HG02981 (cell line): ENCODE data around the gene ST3GAL2.

Experiments used
- ATAC-seq: cut with Tn5 transposase; IDR thresholded peaks from one replicate; pipeline ENCODE4 v1.9.1; 2021; ENCODE audit warnings: mild to moderate bottlenecking, moderate library complexity; ENCODE audit not compliant: unreplicated experiment

ST3GAL2 gene

GRCh38 chr16:70438969-70439862, at the start of gene ST3GAL2:
Gene ST3GAL2 (minus strand): TSS chr16:70439100. CDS start chr16:70398530, 40,570 bp downstream.
- ATAC-seq: peak; percentile 89

GRCh38 chr16:70484867-70485266, 46.0 kb upstream of the ST3GAL2 start:
- no peak for ATAC-seq

- ATAC-seq: no peak
These were observed 44.5 kb upstream of the ST3GAL2 start for GRCh38 chr16:70483426-70483825.

- ATAC-seq: no peak
These were observed 43.7 kb upstream of the ST3GAL2 start for GRCh38 chr16:70482624-70483023.

GRCh38 chr16:70481929-70482536, 43.1 kb upstream of the ST3GAL2 start:
- ATAC-seq: no peak

- ATAC-seq: no peak
These were observed 41.5 kb upstream of the ST3GAL2 start for GRCh38 chr16:70480127-70481105.

- no peak for ATAC-seq
These were observed 40.0 kb upstream of the ST3GAL2 start for GRCh38 chr16:70478912-70479341.

- no peak for ATAC-seq
These were observed 39.3 kb upstream of the ST3GAL2 start for GRCh38 chr16:70478169-70478568.

GRCh38 chr16:70476272-70477020, 37.5 kb upstream of the ST3GAL2 start:
- peak; percentile 89 for ATAC-seq

GRCh38 chr16:70475054-70475871, 36.4 kb upstream of the ST3GAL2 start:
- ATAC-seq: no peak

- no peak for ATAC-seq
These were observed 35.6 kb upstream of the ST3GAL2 start for GRCh38 chr16:70474320-70475053.

GRCh38 chr16:70473446-70474319, 34.8 kb upstream of the ST3GAL2 start:
- no peak for ATAC-seq

- ATAC-seq: no peak
These were observed 34.0 kb upstream of the ST3GAL2 start for GRCh38 chr16:70472786-70473433.

GRCh38 chr16:70470927-70471341, 32.0 kb upstream of the ST3GAL2 start:
- ATAC-seq: no peak

GRCh38 chr16:70470141-70470926, 31.4 kb upstream of the ST3GAL2 start:
- no peak for ATAC-seq

- ATAC-seq: no peak
These were observed 30.1 kb upstream of the ST3GAL2 start for GRCh38 chr16:70468776-70469525.
